GM12878 (cell line): ENCODE measurements around the gene OMP.

Experiments used
- KDM1A ChIP-seq: fragments of 200-600 bp; sonication (generic); IDR thresholded peaks from 2 replicates; pipeline ENCODE4 v1.6.1; 2016; ENCODE audit warnings: borderline replicate concordance
- LARP7 ChIP-seq: fragments of 450-650 bp; IDR thresholded peaks from 2 replicates; pipeline ENCODE4 v1.6.1; 2017; ENCODE audit warnings: mild to moderate bottlenecking
- POLR2A ChIP-seq: IDR thresholded peaks from 2 replicates; pipeline ENCODE4 v1.6.1; 2011; ENCODE audit warnings: low read depth, mild to moderate bottlenecking, low read length
- POLR2AphosphoS2 ChIP-seq: IDR thresholded peaks from 2 replicates; pipeline ENCODE4 v1.6.1; 2011; ENCODE audit warnings: low read depth, mild to moderate bottlenecking, low read length, improper control_type of control experiment, moderate library complexity
- POLR2AphosphoS5 ChIP-seq: IDR thresholded peaks from 2 replicates; pipeline ENCODE4 v1.6.1; 2011; ENCODE audit warnings: mild to moderate bottlenecking, low read length, inconsistent platforms
- RAD51 ChIP-seq: fragments of 450-650 bp; IDR thresholded peaks from 2 replicates; pipeline ENCODE4 v1.6.1; 2016; ENCODE audit warnings: moderate library complexity, mild to moderate bottlenecking, inconsistent platforms
- RB1 ChIP-seq: fragments of 450-650 bp; formaldehyde crosslinking; IDR thresholded peaks from 2 replicates; pipeline ENCODE4 v1.6.1; 2017; ENCODE audit warnings: mild to moderate bottlenecking, borderline replicate concordance
- SMARCA5 ChIP-seq: fragments of 450-650 bp; IDR thresholded peaks from 2 replicates; pipeline ENCODE4 v1.6.1; 2017; ENCODE audit warnings: mild to moderate bottlenecking
- TBL1XR1 ChIP-seq: IDR thresholded peaks from 2 replicates; pipeline ENCODE4 v1.6.1; 2012; ENCODE audit warnings: low read depth, low read length, improper control_type of control experiment
- TF ChIP-seq, protein P1 (sequence below), 3 experiments: IDR thresholded peaks in 2 of 3; conservative IDR thresholded peaks in 1 of 3; 2 replicates each; pipeline ENCODE4 v1.5.1; 2011; ENCODE audit warnings: low read depth in 3 of 3, low read length in 3 of 3, mild to moderate bottlenecking in 3 of 3, control low read depth in 2 of 3, moderate library complexity in 2 of 3, inconsistent platforms in 1 of 3, mixed read lengths in 1 of 3; ENCODE audit not compliant: control insufficient read depth in 2 of 3, insufficient read depth in 1 of 3; ENCODE audit errors: extremely low read depth in 1 of 3

DNA sequence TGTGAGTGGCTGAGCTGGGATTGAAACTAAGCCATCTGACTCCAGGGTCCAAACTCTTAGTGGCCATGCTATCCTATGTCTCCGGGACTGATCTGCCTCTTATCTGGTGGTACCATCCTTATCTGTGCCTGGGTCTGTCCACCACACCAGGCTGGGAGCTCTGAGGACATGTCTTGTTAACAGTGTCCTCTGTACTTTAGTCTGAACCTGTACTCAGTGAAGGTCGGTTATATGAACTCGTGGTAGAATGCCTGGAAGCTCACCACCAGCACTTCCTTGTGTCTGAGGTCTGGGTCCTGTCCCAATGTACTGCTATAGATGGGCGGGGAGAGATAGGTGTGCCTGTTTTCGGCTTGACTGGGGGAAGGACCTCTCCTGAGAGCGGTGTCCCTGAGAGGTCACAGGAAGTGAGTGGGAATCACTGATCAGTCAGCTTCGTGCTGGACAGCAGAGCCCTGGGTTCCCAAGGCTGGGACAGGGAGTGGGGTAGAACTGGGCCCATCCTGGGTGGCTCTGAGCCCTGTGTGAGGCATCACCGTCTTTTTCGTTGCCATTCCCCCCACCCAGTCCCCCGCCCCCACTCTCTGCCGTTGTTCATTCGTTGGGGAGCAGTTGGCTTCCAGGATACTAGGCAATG is 34.3 kb downstream of the OMP start:
- TF ChIP-seq POLR2AphosphoS2 (no peak), RB1 (no peak), POLR2A (no peak), KDM1A (no peak), RAD51 (no peak), TBL1XR1 (no peak), SMARCA5 (no peak), POLR2AphosphoS5 (no peak), LARP7 (no peak)
- TF ChIP-seq, protein P1, sequence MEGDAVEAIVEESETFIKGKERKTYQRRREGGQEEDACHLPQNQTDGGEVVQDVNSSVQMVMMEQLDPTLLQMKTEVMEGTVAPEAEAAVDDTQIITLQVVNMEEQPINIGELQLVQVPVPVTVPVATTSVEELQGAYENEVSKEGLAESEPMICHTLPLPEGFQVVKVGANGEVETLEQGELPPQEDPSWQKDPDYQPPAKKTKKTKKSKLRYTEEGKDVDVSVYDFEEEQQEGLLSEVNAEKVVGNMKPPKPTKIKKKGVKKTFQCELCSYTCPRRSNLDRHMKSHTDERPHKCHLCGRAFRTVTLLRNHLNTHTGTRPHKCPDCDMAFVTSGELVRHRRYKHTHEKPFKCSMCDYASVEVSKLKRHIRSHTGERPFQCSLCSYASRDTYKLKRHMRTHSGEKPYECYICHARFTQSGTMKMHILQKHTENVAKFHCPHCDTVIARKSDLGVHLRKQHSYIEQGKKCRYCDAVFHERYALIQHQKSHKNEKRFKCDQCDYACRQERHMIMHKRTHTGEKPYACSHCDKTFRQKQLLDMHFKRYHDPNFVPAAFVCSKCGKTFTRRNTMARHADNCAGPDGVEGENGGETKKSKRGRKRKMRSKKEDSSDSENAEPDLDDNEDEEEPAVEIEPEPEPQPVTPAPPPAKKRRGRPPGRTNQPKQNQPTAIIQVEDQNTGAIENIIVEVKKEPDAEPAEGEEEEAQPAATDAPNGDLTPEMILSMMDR (IDR thresholded peaks at IDR 0.05 in 2 of 3, conservative IDR thresholded peaks at IDR 0.05 in 1 of 3; ENCODE audit: control insufficient read depth in 2 of 3, extremely low read depth in 1 of 3, insufficient read depth in 1 of 3, low read depth in 3 of 3, low read length in 3 of 3): no peak
